RWPE2 (cell line): Measurements from ENCODE around the gene ADGRF3.

ENCODE experiments used
- ATAC-seq: fragments of 200-7000 bp; cut with Tn5 transposase; 3 replicates; pipeline ENCODE4 v1.9.1; 2021; ENCODE audit warnings: low read depth
- DNase-seq: peaks from one replicate; pipeline ENCODE4 v3.0.0-alpha.2; 2020; ENCODE audit warnings: low spot score
- H3K27ac ChIP-seq: fragments of 450-650 bp; 2 replicates; pipeline ENCODE4 v1.5.1; 2017; ENCODE audit warnings: mild to moderate bottlenecking; ENCODE audit not compliant: poor library complexity, severe bottlenecking
- H3K27me3 ChIP-seq: fragments of 250-450 bp; sonication (Bioruptor Pico); 2 replicates; pipeline ENCODE4 v1.5.1; 2021; ENCODE audit warnings: mild to moderate bottlenecking, moderate library complexity; ENCODE audit not compliant: insufficient read depth, poor library complexity, severe bottlenecking
- H3K36me3 ChIP-seq: fragments of 250-450 bp; sonication (Bioruptor Pico); 2 replicates; pipeline ENCODE4 v1.5.1; 2020; ENCODE audit warnings: low read depth, mild to moderate bottlenecking, moderate library complexity
- H3K4me1 ChIP-seq: fragments of 250-450 bp; sonication (Bioruptor Pico); 2 replicates; pipeline ENCODE4 v1.5.1; 2021; ENCODE audit warnings: mild to moderate bottlenecking, moderate library complexity; ENCODE audit not compliant: insufficient read depth, poor library complexity, severe bottlenecking
- H3K4me3 ChIP-seq: fragments of 250-450 bp; sonication (Bioruptor Pico); 2 replicates; pipeline ENCODE4 v1.5.1; 2021; ENCODE audit warnings: mild to moderate bottlenecking, moderate library complexity; ENCODE audit not compliant: severe bottlenecking
- H3K9me3 ChIP-seq: fragments of 250-450 bp; sonication (Bioruptor Pico); 2 replicates; pipeline ENCODE4 v1.5.1; 2021; ENCODE audit warnings: mild to moderate bottlenecking, moderate library complexity; ENCODE audit not compliant: severe bottlenecking
- TF ChIP-seq, protein P1 (sequence below): fragments of 450-650 bp; IDR thresholded peaks from one replicate; pipeline ENCODE4 v1.5.1; 2017; ENCODE audit warnings: mild to moderate bottlenecking, moderate library complexity; ENCODE audit not compliant: poor library complexity, severe bottlenecking

The ADGRF3 gene

DNA sequence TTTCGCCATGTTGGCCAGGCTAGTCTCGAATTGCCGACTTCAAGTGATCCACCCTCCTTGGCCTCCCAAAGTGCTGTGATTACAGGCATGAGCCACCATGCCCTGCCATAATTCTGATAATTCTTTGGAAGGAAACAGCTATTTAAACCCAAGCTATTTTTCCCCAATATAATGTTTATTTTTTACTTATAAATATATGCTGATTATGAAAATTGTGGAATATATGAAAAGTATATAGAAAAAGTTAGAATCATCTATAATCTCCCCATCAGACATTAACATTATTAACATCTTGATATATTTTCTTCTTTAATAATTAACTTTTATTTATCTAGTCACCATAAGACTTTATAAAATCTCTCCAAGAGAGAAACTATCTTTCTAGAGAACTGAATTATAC is 60.7 kb downstream of the ADGRF3 start:
- H3K27me3 ChIP-seq = no peaks in the 10 kb centered on the region
- TF ChIP-seq, protein P1, sequence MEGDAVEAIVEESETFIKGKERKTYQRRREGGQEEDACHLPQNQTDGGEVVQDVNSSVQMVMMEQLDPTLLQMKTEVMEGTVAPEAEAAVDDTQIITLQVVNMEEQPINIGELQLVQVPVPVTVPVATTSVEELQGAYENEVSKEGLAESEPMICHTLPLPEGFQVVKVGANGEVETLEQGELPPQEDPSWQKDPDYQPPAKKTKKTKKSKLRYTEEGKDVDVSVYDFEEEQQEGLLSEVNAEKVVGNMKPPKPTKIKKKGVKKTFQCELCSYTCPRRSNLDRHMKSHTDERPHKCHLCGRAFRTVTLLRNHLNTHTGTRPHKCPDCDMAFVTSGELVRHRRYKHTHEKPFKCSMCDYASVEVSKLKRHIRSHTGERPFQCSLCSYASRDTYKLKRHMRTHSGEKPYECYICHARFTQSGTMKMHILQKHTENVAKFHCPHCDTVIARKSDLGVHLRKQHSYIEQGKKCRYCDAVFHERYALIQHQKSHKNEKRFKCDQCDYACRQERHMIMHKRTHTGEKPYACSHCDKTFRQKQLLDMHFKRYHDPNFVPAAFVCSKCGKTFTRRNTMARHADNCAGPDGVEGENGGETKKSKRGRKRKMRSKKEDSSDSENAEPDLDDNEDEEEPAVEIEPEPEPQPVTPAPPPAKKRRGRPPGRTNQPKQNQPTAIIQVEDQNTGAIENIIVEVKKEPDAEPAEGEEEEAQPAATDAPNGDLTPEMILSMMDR = no peak
- no peaks in the 10 kb centered on the region for H3K9me3 ChIP-seq
- DNase-seq (no peak), ATAC-seq (no peak)
- no peak overlapping the region for H3K27ac ChIP-seq
- H3K4me3 ChIP-seq = no peak overlapping the region
- H3K4me1 ChIP-seq = peaks cover 9% of the 10 kb centered on the region
- peaks cover 66% of the 10 kb centered on the region for H3K36me3 ChIP-seq

DNA sequence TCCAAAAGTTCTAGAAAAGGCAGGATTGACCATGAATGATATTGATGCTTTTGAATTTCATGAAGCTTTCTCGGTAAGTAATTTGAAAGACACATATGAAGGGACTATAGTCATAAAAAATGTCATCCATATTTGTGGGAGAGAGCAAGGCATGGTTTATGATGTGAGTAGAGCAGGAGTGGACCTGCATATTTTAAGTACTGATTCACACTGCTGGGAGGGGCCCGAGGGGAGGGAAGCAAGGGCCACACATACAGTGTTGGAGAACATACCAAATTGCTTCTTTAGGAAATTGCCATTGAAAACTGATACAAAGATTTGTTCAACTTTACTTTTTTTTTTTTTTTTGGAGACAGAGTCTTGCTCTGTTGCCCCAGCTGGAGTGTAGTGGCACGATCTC is 62.5 kb downstream of the ADGRF3 start:
- DNase-seq (no peak), ATAC-seq (peak; percentile 100)
- Histone ChIP-seq H3K9me3 (no peaks in the 10 kb centered on the region), H3K4me1 (peaks cover 9% of the 10 kb centered on the region), H3K4me3 (no peak overlapping the region), H3K36me3 (peaks cover 78% of the 10 kb centered on the region), H3K27ac (peak overlapping the region; percentile 65), H3K27me3 (no peaks in the 10 kb centered on the region)
- TF ChIP-seq, protein P1 = no peak

DNA sequence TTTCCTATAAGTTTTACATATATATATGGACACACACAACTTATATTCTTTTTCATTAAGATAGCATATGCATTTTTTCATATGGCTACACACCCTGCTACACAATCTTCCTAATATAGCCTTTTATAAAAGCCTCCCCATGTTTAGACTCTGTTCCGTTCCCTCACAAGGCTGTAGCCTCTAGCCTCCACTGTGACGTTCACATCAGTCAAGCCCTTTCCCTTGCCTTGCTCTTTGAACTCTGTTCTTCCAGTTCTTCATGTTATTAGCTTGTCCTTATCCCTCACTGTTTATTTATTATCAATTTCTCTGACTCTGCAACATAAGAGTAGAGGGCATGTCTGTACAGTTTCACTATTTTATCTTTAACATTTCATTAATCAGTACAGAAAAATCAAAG is 63.0 kb downstream of the ADGRF3 start:
- no peak for DNase-seq
- Histone ChIP-seq H3K36me3 (peaks cover 83% of the 10 kb centered on the region), H3K4me3 (no peak overlapping the region), H3K27ac (peak overlapping the region; percentile 65), H3K4me1 (peaks cover 9% of the 10 kb centered on the region), H3K27me3 (no peaks in the 10 kb centered on the region), H3K9me3 (no peaks in the 10 kb centered on the region)
- TF ChIP-seq, protein P1 = no peak
- no peak for ATAC-seq

DNA sequence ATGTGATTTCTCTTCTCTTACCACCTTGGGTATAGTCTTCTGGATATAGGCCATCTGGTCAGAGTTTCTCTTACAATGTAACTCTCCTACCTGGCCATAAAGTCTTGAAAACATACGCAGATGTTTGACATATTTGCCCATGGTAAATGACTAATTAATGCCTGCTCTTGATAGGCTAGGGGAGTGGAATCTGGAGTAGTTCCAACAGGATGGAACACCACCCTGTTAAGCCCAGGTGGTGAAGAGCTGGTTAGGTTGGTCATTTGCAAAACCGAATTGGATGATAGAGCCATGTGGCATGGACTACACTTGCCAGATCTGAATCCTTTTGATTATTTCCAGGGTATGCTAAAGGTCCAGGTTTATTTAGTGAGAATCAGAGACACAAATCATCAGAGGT is 65.4 kb downstream of the ADGRF3 start:
- H3K4me1 ChIP-seq = peaks cover 9% of the 10 kb centered on the region
- ATAC-seq = peak; percentile 43; the same call in 2 of the 3 replicates
- peaks cover 87% of the 10 kb centered on the region for H3K36me3 ChIP-seq
- H3K27ac ChIP-seq = peak overlapping the region; percentile 9
- no peak overlapping the region for H3K4me3 ChIP-seq
- H3K9me3 ChIP-seq = no peaks in the 10 kb centered on the region
- no peak for DNase-seq
- no peaks in the 10 kb centered on the region for H3K27me3 ChIP-seq
- TF ChIP-seq, protein P1 = no peak

DNA sequence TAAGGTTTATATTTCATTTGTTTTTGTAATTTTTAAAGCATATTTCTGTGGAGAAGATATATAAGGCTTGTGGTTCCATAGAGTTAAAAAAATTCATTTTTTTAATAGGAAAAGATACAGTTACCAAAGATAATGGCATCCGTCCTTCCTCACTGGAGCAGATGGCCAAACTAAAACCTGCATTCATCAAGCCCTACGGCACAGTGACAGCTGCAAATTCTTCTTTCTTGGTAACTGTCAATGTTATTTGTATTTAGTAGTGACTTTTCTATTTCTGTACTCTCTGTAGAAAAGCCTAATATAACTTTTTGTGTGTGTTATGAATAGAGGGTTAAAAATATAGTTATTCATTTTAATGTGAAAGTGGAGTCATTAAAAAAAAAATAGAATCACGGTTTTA is 66.7 kb downstream of the ADGRF3 start:
- ATAC-seq (no peak), DNase-seq (no peak)
- Histone ChIP-seq H3K4me3 (no peak overlapping the region), H3K4me1 (peaks cover 16% of the 10 kb centered on the region), H3K36me3 (peaks cover 89% of the 10 kb centered on the region), H3K27me3 (no peaks in the 10 kb centered on the region), H3K27ac (no peak overlapping the region), H3K9me3 (no peaks in the 10 kb centered on the region)
- TF ChIP-seq, protein P1 = no peak
